Erythroblast (primary cell): ENCODE data around the gene SCNN1A.

Source experiments
- GATA1 ChIP-seq: IDR thresholded peaks from 2 replicates; pipeline ENCODE4 v1.6.1; 2011; ENCODE audit warnings: low read depth, mild to moderate bottlenecking, control low read depth, low read length, moderate library complexity
- POLR2A ChIP-seq: IDR thresholded peaks from 2 replicates; pipeline ENCODE4 v1.6.1; 2011; ENCODE audit warnings: mild to moderate bottlenecking, low read length

GRCh38 chr12:6399884-6400644, 24.7 kb upstream of the SCNN1A start:
- no peak for TF ChIP-seq POLR2A
- TF ChIP-seq GATA1: no peak
